PFSK-1 (cell line): ENCODE data around the gene SMYD5.

Experiments
- FOXP2 ChIP-seq: optimal IDR thresholded peaks from 2 replicates; pipeline ENCODE3; 2011; ENCODE audit warnings: borderline replicate concordance, control low read depth, inconsistent platforms; ENCODE audit not compliant: insufficient read depth; ENCODE audit errors: extremely low read length, extremely low read depth
- POLR2AphosphoS5 ChIP-seq: IDR thresholded peaks from 2 replicates; pipeline ENCODE4 v1.6.1; 2012; ENCODE audit warnings: low read depth, mild to moderate bottlenecking, control low read depth, low read length, moderate library complexity
- SIN3A ChIP-seq: IDR thresholded peaks from 2 replicates; pipeline ENCODE4 v1.6.1; 2012; ENCODE audit warnings: mild to moderate bottlenecking, low read length, moderate library complexity, borderline replicate concordance; ENCODE audit not compliant: insufficient read depth
- TAF1 ChIP-seq: IDR thresholded peaks from 2 replicates; pipeline ENCODE4 v1.6.1; 2012; ENCODE audit warnings: low read length, control low read depth, borderline replicate concordance; ENCODE audit not compliant: insufficient read depth
- TF ChIP-seq, protein P1 (sequence below), 2 experiments: IDR thresholded peaks; 2 replicates each; pipeline versions ENCODE4 v1.6.1 to v1.8.0; 2011 to 2012; ENCODE audit warnings: low read depth in 2 of 2, low read length in 2 of 2, control low read depth in 1 of 2, inconsistent platforms in 1 of 2, mild to moderate bottlenecking in 1 of 2, moderate library complexity in 1 of 2; ENCODE audit not compliant: insufficient read depth in 1 of 2

SMYD5 gene

DNA sequence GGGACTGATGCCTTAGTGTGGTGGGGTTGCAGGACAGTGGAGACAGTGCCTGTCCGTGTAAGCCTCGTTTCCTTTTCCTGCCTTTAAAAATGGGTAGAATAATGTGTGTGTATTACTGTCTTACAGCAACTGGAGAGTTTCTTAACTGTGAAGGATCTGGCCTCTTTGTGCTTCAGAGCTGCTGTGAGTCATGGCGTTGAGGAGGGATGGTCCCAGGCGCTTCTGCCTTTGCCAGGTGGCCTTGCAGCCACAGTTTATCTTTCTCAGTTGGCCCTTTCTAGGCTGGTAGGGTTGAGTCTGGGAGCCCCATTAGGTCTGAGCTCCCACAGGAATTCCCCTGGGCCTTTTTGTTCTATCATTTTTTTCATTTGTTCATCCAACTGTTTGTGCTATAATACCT is 9.8 kb downstream of the SMYD5 start:
- no peak for TF ChIP-seq SIN3A
- TF ChIP-seq, protein P1, sequence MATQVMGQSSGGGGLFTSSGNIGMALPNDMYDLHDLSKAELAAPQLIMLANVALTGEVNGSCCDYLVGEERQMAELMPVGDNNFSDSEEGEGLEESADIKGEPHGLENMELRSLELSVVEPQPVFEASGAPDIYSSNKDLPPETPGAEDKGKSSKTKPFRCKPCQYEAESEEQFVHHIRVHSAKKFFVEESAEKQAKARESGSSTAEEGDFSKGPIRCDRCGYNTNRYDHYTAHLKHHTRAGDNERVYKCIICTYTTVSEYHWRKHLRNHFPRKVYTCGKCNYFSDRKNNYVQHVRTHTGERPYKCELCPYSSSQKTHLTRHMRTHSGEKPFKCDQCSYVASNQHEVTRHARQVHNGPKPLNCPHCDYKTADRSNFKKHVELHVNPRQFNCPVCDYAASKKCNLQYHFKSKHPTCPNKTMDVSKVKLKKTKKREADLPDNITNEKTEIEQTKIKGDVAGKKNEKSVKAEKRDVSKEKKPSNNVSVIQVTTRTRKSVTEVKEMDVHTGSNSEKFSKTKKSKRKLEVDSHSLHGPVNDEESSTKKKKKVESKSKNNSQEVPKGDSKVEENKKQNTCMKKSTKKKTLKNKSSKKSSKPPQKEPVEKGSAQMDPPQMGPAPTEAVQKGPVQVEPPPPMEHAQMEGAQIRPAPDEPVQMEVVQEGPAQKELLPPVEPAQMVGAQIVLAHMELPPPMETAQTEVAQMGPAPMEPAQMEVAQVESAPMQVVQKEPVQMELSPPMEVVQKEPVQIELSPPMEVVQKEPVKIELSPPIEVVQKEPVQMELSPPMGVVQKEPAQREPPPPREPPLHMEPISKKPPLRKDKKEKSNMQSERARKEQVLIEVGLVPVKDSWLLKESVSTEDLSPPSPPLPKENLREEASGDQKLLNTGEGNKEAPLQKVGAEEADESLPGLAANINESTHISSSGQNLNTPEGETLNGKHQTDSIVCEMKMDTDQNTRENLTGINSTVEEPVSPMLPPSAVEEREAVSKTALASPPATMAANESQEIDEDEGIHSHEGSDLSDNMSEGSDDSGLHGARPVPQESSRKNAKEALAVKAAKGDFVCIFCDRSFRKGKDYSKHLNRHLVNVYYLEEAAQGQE (IDR thresholded peaks at IDR 0.05; ENCODE audit: insufficient read depth in 1 of 2, low read depth in 2 of 2, low read length in 2 of 2): no peak
- TF ChIP-seq FOXP2: no peak

DNA sequence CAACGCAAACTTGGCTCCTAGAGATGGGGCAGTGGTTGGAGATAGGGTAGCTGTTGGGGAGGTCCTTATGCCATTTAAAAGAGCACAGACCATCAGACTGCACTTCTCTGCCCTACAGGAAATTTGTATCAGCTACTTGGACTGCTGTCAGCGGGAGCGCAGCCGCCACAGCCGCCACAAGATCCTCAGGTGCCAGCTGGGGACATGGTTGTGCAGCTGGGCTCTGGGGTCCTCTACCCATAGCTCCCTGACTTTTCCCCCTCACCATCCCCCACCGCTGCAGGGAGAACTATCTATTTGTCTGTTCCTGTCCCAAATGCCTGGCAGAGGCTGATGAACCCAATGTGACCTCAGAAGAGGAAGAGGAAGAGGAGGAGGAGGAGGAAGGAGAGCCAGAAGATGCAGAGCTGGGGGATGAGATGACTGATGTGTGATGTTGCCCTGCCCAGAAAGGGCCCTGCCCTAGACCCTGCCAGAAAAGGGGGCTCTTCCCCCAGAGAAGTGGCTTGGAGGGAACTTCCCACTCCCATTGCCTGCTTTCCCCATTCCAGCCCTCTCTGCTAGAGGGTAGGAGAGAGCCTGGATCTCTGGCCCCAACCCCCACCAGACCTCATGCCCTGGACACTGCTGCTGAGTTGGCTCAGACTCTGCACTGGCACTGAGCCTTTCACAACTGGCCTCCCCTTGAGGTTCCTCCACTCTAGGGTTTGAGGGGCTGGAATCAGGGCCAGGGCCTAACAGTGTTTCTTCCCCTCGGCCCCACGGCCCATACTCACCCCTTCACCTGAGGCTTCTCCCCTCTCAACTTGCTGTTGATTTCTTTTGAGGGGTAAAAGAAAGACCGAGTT is 11.7 kb downstream of the SMYD5 start:
- TF ChIP-seq POLR2AphosphoS5 (no peak), SIN3A (no peak), FOXP2 (no peak), TAF1 (no peak)
- TF ChIP-seq, protein P1 (IDR thresholded peaks at IDR 0.05; ENCODE audit: insufficient read depth in 1 of 2, low read depth in 2 of 2, low read length in 2 of 2): no peak

DNA sequence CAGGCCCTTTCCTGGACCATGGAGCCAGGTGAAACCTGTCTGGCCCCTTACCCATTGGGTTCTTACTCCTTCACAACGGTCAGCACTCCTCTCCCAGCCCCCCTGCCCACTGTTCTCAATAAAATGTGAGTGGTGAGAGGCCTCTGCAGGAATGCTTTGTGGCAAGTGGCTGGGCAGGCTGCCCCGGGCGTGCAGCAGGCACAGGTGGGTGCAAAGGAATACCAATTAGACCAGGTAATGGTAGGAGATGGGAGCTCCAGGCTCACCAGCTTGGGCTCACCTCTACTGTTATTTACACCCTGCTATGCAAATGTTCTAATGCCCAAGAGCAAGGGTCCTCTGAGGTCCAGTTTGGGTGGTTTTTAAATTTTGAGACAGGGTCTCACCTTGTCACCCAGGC is 13.0 kb downstream of the SMYD5 start:
- TF ChIP-seq FOXP2 (no peak), SIN3A (no peak), TAF1 (no peak), POLR2AphosphoS5 (no peak)
- TF ChIP-seq, protein P1 (IDR thresholded peaks at IDR 0.05; ENCODE audit: insufficient read depth in 1 of 2, low read depth in 2 of 2, low read length in 2 of 2): no peak

DNA sequence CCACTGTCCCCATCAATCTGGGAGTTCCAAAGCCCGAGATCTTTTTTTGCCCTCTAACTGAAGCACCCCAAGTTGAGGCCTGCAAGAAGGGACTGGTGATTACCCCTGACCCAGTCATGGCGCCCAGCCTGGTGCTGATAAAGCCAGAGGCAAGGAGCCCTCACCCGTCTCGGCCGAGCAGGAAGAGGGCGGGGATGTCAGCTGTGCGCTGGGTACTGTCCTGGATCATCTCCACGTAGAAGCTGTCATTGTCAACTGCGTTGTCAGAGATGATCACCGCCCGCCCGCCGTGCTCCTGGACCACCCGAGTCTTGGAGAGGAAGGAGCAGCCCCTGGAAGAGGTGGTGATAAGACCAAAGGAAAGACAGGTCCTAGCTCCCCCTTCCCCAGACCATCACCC is 14.6 kb downstream of the SMYD5 start:
- TF ChIP-seq FOXP2 (no peak), POLR2AphosphoS5 (no peak), SIN3A (no peak)
- TF ChIP-seq, protein P1 (IDR thresholded peaks at IDR 0.05; ENCODE audit: insufficient read depth in 1 of 2, low read depth in 2 of 2, low read length in 2 of 2): no peak
